HG03378 (cell line): ENCODE results near the gene FER.
"Not testable (repeated sequence)": the region's sequence is repeated elsewhere in the genome, so short reads cannot be mapped to it uniquely, and the experiment has no call there.

ENCODE experiments used
- ATAC-seq: cut with Tn5 transposase; IDR thresholded peaks from one replicate; pipeline ENCODE4 v1.9.1; 2021; ENCODE audit warnings: mild to moderate bottlenecking, moderate library complexity; ENCODE audit not compliant: unreplicated experiment

Gene FER

GRCh38 chr5:108747774-108748400, at the start of gene FER:
Gene FER (plus strand): TSS chr5:108747897. CDS start chr5:108798183, 50,286 bp downstream.
- ATAC-seq, result peak; percentile 49

- not testable (repeated sequence) for ATAC-seq
Measured at GRCh38 chr5:108700388-108700787, 47.3 kb upstream of the FER start.

- no peak for ATAC-seq
Measured at GRCh38 chr5:108700930-108701329, 46.8 kb upstream of the FER start.

GRCh38 chr5:108702546-108702945, 45.2 kb upstream of the FER start:
- ATAC-seq, result no peak

GRCh38 chr5:108703313-108703712, 44.4 kb upstream of the FER start:
- ATAC-seq, result no peak

GRCh38 chr5:108707141-108707540, 40.6 kb upstream of the FER start:
- ATAC-seq, result no peak

GRCh38 chr5:108711898-108712297, 35.8 kb upstream of the FER start:
- no peak for ATAC-seq

- no peak for ATAC-seq
Measured at GRCh38 chr5:108715408-108715807, 32.3 kb upstream of the FER start.

GRCh38 chr5:108720391-108720790, 27.3 kb upstream of the FER start:
- ATAC-seq, result peak; percentile 97

GRCh38 chr5:108726446-108727235, 21.1 kb upstream of the FER start:
- no peak for ATAC-seq

GRCh38 chr5:108727236-108727650, 20.5 kb upstream of the FER start:
- ATAC-seq, result no peak

- peak; percentile 48 for ATAC-seq
Measured at GRCh38 chr5:108727651-108728565, 19.8 kb upstream of the FER start.

- peak; percentile 24 for ATAC-seq
Measured at GRCh38 chr5:108728566-108729241, 19.0 kb upstream of the FER start.

- ATAC-seq, result no peak
Measured at GRCh38 chr5:108729242-108729615, 18.5 kb upstream of the FER start.

GRCh38 chr5:108730617-108731340, 16.9 kb upstream of the FER start:
- peak; percentile 65 for ATAC-seq

- ATAC-seq, result no peak
Measured at GRCh38 chr5:108735790-108736189, 11.9 kb upstream of the FER start.

- ATAC-seq, result no peak
Measured at GRCh38 chr5:108736855-108737254, 10.8 kb upstream of the FER start.

- no peak for ATAC-seq
Measured at GRCh38 chr5:108739376-108739775, 8.3 kb upstream of the FER start.

GRCh38 chr5:108739906-108740305, 7.8 kb upstream of the FER start:
- ATAC-seq, result no peak

GRCh38 chr5:108743319-108743718, 4.4 kb upstream of the FER start:
- ATAC-seq, result no peak
